Spleen (tissue), 11 donors: ENCODE measurements around the gene OTC. TPM values are rescaled to one million over a fixed set of nuclear protein-coding genes. Genes with fewer than 3 reads are reported as not detected.

Experiments
- DNase-seq: peaks from one replicate; pipeline ENCODE4 v3.0.0-alpha.2; 2020
- H3K27ac ChIP-seq, 8 donors: fragments of 200-600 bp; sonication (generic) in 7 of 8; 1 replicate in 4 of 8; 2 replicates in 4 of 8; pipeline versions ENCODE4 v1.5.0 to v1.8.0; 2016 to 2021; ENCODE audit warnings: inconsistent platforms in 4 of 8, mild to moderate bottlenecking in 4 of 8, moderate library complexity in 1 of 8
- H3K27me3 ChIP-seq, 7 donors: fragments of 200-600 bp; sonication (generic) in 6 of 7; replicated peaks in 1 of 7; 1 replicate in 4 of 7; 2 replicates in 3 of 7; pipeline versions ENCODE4 v1.5.0 to v1.8.0; 2016 to 2021; ENCODE audit warnings: inconsistent platforms in 3 of 7, mild to moderate bottlenecking in 1 of 7
- H3K36me3 ChIP-seq, 6 donors: fragments of 200-600 bp; sonication (generic) in 5 of 6; 1 replicate in 4 of 6; 2 replicates in 2 of 6; pipeline versions ENCODE4 v1.5.0 to v1.8.0; 2016 to 2021; ENCODE audit warnings: inconsistent platforms in 2 of 6
- H3K4me1 ChIP-seq, 6 donors: fragments of 200-600 bp; sonication (generic) in 5 of 6; 1 replicate in 3 of 6; 2 replicates in 3 of 6; pipeline versions ENCODE4 v1.5.0 to v1.8.0; 2016 to 2021; ENCODE audit warnings: inconsistent platforms in 3 of 6
- H3K4me3 ChIP-seq, 8 donors: fragments of 200-600 bp; sonication (generic) in 7 of 8; 1 replicate in 4 of 8; 2 replicates in 4 of 8; pipeline versions ENCODE4 v1.5.0 to v1.8.0; 2016 to 2021; ENCODE audit warnings: inconsistent platforms in 4 of 8, mild to moderate bottlenecking in 4 of 8, moderate library complexity in 2 of 8
- H3K9me3 ChIP-seq, 8 donors: fragments of 200-600 bp; sonication (generic) in 7 of 8; 1 replicate in 4 of 8; 2 replicates in 4 of 8; pipeline versions ENCODE4 v1.5.0 to v1.8.0; 2016 to 2021; ENCODE audit warnings: inconsistent platforms in 4 of 8
- POLR2A ChIP-seq, 3 donors: fragments of 450-650 bp; IDR thresholded peaks; one replicate each; pipeline ENCODE4 v1.5.1; 2017; ENCODE audit warnings: antibody characterized with exemption in 3 of 3, mild to moderate bottlenecking in 1 of 3
- POLR2AphosphoS5 ChIP-seq, 3 donors: sonication (generic); formaldehyde crosslinking; IDR thresholded peaks; one replicate each; pipeline ENCODE4 v1.5.1; 2017; ENCODE audit warnings: antibody characterized with exemption in 3 of 3
- WGBS, 5 donors: extraction: QIAGEN DNeasy Blood & Tissue Kit in 3 of 5; methylation state at CpG; one replicate each; pipeline versions ENCODE4 v1.1.5 to v1.1.7; 2013 to 2018; 5-methylcytosine and 5-hydroxymethylcytosine counted together
- intact Hi-C: fragments of 100-400 bp; cut with DNase I; formaldehyde crosslinking; loops from one replicate; pipeline ENCODE4 v1.15.0; 2023; ENCODE audit warnings: low total_unique reads
- polyA plus RNA-seq, 3 donors: library from polyadenylated mRNA; stranded (reverse); fragments of 200-250 nt; gene quantifications; one replicate each; pipeline ENCODE4 v1.2.1, GENCODE V29; 2013
- total RNA-seq, 7 donors: library from RNA; depleted of rRNA in 3 of 7; stranded (reverse); fragments of >200 nt in 3 of 7; fragmentation: NEBNext Ultra II Directional in 4 of 7; extraction: Animal tissue kit (Norgen Biotek cat#: 25700) in 4 of 7; gene quantifications; one replicate each; pipeline versions ENCODE4 v1.1.0 to v1.2.1, GENCODE V29; 2016 to 2021
- TF ChIP-seq, protein P1 (sequence below), 11 experiments: fragments of 200-600 bp in 7 of 11; fragments of 450-650 bp in 4 of 11; sonication (generic) in 4 of 11; IDR thresholded peaks in 8 of 11; conservative IDR thresholded peaks in 3 of 11; 1 replicate in 7 of 11; 2 replicates in 4 of 11; pipeline versions ENCODE4 v1.4.0 to v1.8.0; 2016 to 2021; ENCODE audit warnings: antibody characterized with exemption in 11 of 11, inconsistent platforms in 4 of 11, mild to moderate bottlenecking in 1 of 11
- donor health status: healthy with polysubstance abuse.
- donor health status: DM: no; HTN: no; CAD: no; lungs with moderate emphysema.
- donor health status: DM: no; HTN: no; CAD: no.
- donor health status: Bipolar disorder and iron deficiency.
- donor health status: healthy.
- donor health status: DM: no; HTN: no; CAD: no.
- donor health status: DM: yes; HTN: yes; CAD: no.

OTC gene
- total and polyA plus RNA-seq, 10 donors, result 0.05 to 0.06 TPM; not detected in 8

DNA sequence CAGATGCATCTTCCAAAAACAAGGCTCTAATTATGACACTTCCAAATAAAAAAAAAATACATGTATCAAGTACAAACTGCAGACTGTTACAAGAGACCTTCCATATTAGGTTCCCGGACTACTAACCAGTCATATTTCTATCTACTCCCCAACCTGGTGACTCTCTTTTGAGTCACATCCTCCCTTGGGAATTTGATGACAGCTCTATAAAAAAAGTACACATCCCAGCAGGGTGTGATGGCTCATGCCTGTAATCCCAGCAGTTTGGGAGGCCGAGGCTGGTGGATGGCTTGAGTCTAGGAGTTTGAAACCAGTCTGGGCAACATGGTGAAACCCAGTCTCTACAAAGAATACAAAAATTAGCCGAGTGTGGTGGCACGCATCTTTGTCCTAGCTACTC is 40.0 kb upstream of the OTC start:
- H3K9me3 ChIP-seq, result no peaks in the 10 kb centered on the region
- H3K4me3 ChIP-seq, result no peak overlapping the region
- intact Hi-C loops, result no loop called here
- no peaks in the 10 kb centered on the region for H3K27me3 ChIP-seq
- WGBS, 5 donors, result 82 to 97% (median 94%) methylated on average over 4 of the region's 4 CpGs
- peaks cover 0 to 43% (median 2%) of the 10 kb centered on the region in 6 donors for H3K36me3 ChIP-seq
- no peaks in the 10 kb centered on the region for H3K4me1 ChIP-seq
- no peak overlapping the region for H3K27ac ChIP-seq
- TF ChIP-seq, protein P1, sequence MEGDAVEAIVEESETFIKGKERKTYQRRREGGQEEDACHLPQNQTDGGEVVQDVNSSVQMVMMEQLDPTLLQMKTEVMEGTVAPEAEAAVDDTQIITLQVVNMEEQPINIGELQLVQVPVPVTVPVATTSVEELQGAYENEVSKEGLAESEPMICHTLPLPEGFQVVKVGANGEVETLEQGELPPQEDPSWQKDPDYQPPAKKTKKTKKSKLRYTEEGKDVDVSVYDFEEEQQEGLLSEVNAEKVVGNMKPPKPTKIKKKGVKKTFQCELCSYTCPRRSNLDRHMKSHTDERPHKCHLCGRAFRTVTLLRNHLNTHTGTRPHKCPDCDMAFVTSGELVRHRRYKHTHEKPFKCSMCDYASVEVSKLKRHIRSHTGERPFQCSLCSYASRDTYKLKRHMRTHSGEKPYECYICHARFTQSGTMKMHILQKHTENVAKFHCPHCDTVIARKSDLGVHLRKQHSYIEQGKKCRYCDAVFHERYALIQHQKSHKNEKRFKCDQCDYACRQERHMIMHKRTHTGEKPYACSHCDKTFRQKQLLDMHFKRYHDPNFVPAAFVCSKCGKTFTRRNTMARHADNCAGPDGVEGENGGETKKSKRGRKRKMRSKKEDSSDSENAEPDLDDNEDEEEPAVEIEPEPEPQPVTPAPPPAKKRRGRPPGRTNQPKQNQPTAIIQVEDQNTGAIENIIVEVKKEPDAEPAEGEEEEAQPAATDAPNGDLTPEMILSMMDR (IDR thresholded peaks at IDR 0.05 in 8 of 11, conservative IDR thresholded peaks at IDR 0.05 in 3 of 11), result no peak
- TF ChIP-seq POLR2A (IDR thresholded peaks at IDR 0.05), result no peak
- no peak for TF ChIP-seq POLR2AphosphoS5 (IDR thresholded peaks at IDR 0.05)
- DNase-seq, result no peak

DNA sequence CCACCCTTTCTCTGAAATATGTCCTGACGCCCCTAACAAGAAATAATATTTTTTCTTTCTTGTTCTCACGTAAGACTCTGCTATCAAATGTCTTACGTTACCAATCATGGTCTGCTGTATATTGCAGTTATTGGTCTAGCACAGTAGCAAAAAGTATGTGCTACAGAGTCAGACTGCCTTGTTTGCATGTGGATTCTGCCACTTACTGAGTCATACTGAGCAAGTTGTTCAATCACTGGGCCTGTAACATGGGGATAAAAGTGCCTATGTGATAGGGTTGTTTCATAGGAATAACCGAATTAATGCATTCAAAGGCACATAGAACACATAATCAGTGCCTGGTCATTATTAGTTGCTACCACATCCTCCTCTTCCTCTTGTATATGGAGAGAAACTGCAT is 39.2 kb upstream of the OTC start:
- WGBS, 5 donors, result 79 to 98% (median 95%) methylated on average over 4 of the region's 4 CpGs

DNA sequence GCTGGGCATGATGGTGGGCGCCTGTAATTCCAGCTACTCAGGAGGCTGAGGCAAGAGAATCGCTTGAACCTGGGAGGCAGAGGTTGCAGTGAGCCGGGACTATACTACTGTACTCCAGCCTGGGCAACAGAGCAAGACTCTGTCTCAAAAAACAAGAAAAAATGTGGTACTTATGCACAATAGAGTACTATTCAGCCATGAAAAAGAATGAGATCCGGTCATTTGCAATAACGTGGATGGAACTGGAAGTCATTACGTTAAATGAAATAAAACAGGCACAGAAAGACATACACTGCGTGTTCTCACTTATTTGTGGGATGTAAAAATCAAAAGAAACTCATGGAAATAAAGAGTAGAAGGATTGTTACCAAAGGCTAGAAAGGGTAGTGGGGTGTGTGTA is 37.2 kb upstream of the OTC start:
- Histone ChIP-seq H3K4me1 (no peaks in the 10 kb centered on the region), H3K36me3 (peaks cover 0 to 44% (median 2%) of the 10 kb centered on the region in 6 donors), H3K9me3 (no peaks in the 10 kb centered on the region), H3K27ac (no peak overlapping the region), H3K4me3 (no peak overlapping the region), H3K27me3 (no peaks in the 10 kb centered on the region)
- 79 to 99% (median 94%) methylated on average over 7 of the region's 7 CpGs for WGBS, 5 donors
- no peak for DNase-seq
- TF ChIP-seq POLR2A (IDR thresholded peaks at IDR 0.05) (no peak), POLR2AphosphoS5 (IDR thresholded peaks at IDR 0.05) (no peak)
- TF ChIP-seq, protein P1 (IDR thresholded peaks at IDR 0.05 in 8 of 11, conservative IDR thresholded peaks at IDR 0.05 in 3 of 11), result no peak
- intact Hi-C loops, result no loop called here

More for the DNA sequence above, 39.2 kb upstream of the OTC start:
- Histone ChIP-seq H3K36me3 (peaks cover 0 to 47% (median 2%) of the 10 kb centered on the region in 6 donors), H3K27me3 (no peaks in the 10 kb centered on the region), H3K27ac (no peak overlapping the region), H3K9me3 (no peaks in the 10 kb centered on the region), H3K4me3 (no peak overlapping the region), H3K4me1 (no peaks in the 10 kb centered on the region)
- no peak for DNase-seq
- intact Hi-C loops, result no loop called here
- no peak for TF ChIP-seq POLR2A (IDR thresholded peaks at IDR 0.05)
- TF ChIP-seq, protein P1 (IDR thresholded peaks at IDR 0.05 in 8 of 11, conservative IDR thresholded peaks at IDR 0.05 in 3 of 11), result no peak

DNA sequence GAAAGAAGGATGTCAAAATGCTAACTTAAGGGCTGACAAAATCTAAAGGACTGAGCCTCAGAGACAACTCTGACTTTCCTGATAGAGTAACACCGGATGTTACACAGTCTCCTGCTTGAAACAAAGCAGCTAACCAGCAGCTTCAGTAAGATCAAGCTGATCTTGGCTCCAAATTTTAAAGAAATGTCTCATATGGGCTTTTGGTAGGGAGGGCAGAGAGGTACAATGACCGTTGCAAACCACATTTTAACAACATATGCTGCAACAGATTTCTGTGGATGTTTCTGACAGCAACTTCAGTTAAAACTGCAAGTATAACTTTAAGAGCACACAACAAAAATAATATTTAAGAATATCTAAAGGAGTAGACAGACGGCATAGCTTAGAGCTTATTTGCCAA is 34.2 kb upstream of the OTC start:
- Histone ChIP-seq H3K9me3 (no peaks in the 10 kb centered on the region), H3K4me1 (no peaks in the 10 kb centered on the region), H3K36me3 (peaks cover 0 to 49% (median 2%) of the 10 kb centered on the region in 6 donors), H3K27ac (no peak overlapping the region), H3K4me3 (no peak overlapping the region), H3K27me3 (no peaks in the 10 kb centered on the region)
- intact Hi-C loops, result no loop called here
- no peak for TF ChIP-seq POLR2AphosphoS5 (IDR thresholded peaks at IDR 0.05)
- TF ChIP-seq, protein P1 (IDR thresholded peaks at IDR 0.05 in 8 of 11, conservative IDR thresholded peaks at IDR 0.05 in 3 of 11), result no peak
- TF ChIP-seq POLR2A (IDR thresholded peaks at IDR 0.05), result no peak
- 64 to 89% (median 86%) methylated on average over 3 of the region's 3 CpGs for WGBS, 5 donors
- no peak for DNase-seq
